Smooth muscle cell of the umbilical artery (primary cell): ENCODE results near the gene SLC2A14. TPM values are rescaled to one million over a fixed set of nuclear protein-coding genes. Genes with fewer than 3 reads are reported as not detected.

ENCODE experiments used
- total RNA-seq: library from RNA; depleted of rRNA; stranded (reverse); fragments of >200 nt; gene quantifications from 2 replicates; pipeline ENCODE4 v1.2.3, GENCODE V29; 2014

Gene SLC2A14
- 0.09 TPM in 1 of 2 replicates, not detected in the other for total RNA-seq

GRCh38 chr12:7872566-7873319, at the start of gene SLC2A14:
SLC2A14 (minus strand) TSS chr12:7872915; CDS start chr12:7869880, 3,035 bp downstream.

GRCh38 chr12:7788884-7789528, 83.7 kb downstream of the SLC2A14 start, which contains the start of gene NANOG:
NANOG (plus strand) TSS chr12:7789402; CDS start chr12:7789615, 213 bp downstream.

Other genes starting within 250 kb of the SLC2A14 start
- not detected in 2 replicates for gene APOBEC1, start 207.0 kb downstream of the SLC2A14 start, total RNA-seq
- gene GDF3, start 177.1 kb downstream of the SLC2A14 start, total RNA-seq = not detected in 2 replicates
- not detected in 2 replicates for gene DPPA3, start 161.5 kb downstream of the SLC2A14 start, total RNA-seq
- not detected in 2 replicates for gene CLEC4C, start 125.5 kb downstream of the SLC2A14 start, total RNA-seq
- not detected in 2 replicates for gene NANOGNB, start 107.7 kb downstream of the SLC2A14 start, total RNA-seq
- gene NANOG, start 83.5 kb downstream of the SLC2A14 start, total RNA-seq = not detected in 2 replicates
- 100 and 155 TPM in 2 replicates for gene SLC2A3, start 63.3 kb upstream of the SLC2A14 start, total RNA-seq
- 5.6 and 7.4 TPM in 2 replicates for gene FOXJ2, start 159.8 kb upstream of the SLC2A14 start, total RNA-seq
- 0.51 and 1.5 TPM in 2 replicates for gene C3AR1, start 193.4 kb upstream of the SLC2A14 start, total RNA-seq
- gene NECAP1, start 209.4 kb upstream of the SLC2A14 start, total RNA-seq = 55.2 and 58.2 TPM in 2 replicates